Ovary (tissue), 3 donors: ENCODE measurements around the gene ELL2.
"Not testable (repeated sequence)": the region's sequence is repeated elsewhere in the genome, so short reads cannot be mapped to it uniquely, and the experiment has no call there.

Source experiments
- CTCF ChIP-seq, 3 donors: fragments of 450-650 bp in 2 of 3; fragments of 200-600 bp in 1 of 3; IDR thresholded peaks; one replicate each; pipeline versions ENCODE4 v1.5.1 to v1.8.0; 2016 to 2022; ENCODE audit warnings: antibody characterized with exemption in 3 of 3, mild to moderate bottlenecking in 1 of 3
- EP300 ChIP-seq: sonication (generic); formaldehyde crosslinking; IDR thresholded peaks from one replicate; pipeline ENCODE4 v1.6.1; 2017; ENCODE audit warnings: antibody characterized with exemption
- POLR2A ChIP-seq: fragments of 450-650 bp; IDR thresholded peaks from one replicate; pipeline ENCODE4 v1.6.1; 2017; ENCODE audit warnings: antibody characterized with exemption, mild to moderate bottlenecking, moderate library complexity
- donor health status: DM: no; HTN: no; CAD: no.

- TF ChIP-seq POLR2A; CTCF (IDR thresholded peaks at IDR 0.05); EP300: not testable (repeated sequence)
These were observed 124.7 kb downstream of the ELL2 start for GRCh38 chr5:95836971-95837370.
